GM12873 (cell line): ENCODE measurements around the gene MAGI1.

Experiments used
- TF ChIP-seq, protein P1 (sequence below): IDR thresholded peaks from 2 replicates; pipeline ENCODE4 v1.5.1; 2012; ENCODE audit warnings: low read depth, mild to moderate bottlenecking, moderate library complexity, low read length, control low read depth; ENCODE audit not compliant: insufficient read depth; ENCODE audit errors: missing control alignments

The MAGI1 gene

GRCh38 chr3:65400899-65401298 is 637.8 kb downstream of the MAGI1 start:
- TF ChIP-seq, protein P1, sequence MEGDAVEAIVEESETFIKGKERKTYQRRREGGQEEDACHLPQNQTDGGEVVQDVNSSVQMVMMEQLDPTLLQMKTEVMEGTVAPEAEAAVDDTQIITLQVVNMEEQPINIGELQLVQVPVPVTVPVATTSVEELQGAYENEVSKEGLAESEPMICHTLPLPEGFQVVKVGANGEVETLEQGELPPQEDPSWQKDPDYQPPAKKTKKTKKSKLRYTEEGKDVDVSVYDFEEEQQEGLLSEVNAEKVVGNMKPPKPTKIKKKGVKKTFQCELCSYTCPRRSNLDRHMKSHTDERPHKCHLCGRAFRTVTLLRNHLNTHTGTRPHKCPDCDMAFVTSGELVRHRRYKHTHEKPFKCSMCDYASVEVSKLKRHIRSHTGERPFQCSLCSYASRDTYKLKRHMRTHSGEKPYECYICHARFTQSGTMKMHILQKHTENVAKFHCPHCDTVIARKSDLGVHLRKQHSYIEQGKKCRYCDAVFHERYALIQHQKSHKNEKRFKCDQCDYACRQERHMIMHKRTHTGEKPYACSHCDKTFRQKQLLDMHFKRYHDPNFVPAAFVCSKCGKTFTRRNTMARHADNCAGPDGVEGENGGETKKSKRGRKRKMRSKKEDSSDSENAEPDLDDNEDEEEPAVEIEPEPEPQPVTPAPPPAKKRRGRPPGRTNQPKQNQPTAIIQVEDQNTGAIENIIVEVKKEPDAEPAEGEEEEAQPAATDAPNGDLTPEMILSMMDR = no peak

DNA sequence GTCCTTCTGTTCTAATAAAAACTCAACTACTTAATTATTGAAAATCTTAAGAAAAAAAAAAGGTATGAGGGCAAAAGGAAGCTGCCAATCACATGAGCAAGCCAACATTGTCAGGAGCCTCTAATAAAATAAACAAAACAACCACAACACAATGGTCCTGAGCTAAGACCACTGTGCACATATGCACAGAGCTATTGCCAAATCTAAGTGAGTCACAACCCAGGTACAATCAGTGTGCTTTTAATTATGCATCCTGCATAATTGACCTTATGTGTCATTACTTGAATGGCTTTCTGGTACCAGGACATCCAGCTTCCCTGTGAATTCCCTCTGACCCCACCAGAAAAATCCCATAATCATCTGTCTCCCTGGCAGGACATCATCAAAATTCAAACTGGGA is 639.8 kb downstream of the MAGI1 start:
- TF ChIP-seq, protein P1 = no peak

DNA sequence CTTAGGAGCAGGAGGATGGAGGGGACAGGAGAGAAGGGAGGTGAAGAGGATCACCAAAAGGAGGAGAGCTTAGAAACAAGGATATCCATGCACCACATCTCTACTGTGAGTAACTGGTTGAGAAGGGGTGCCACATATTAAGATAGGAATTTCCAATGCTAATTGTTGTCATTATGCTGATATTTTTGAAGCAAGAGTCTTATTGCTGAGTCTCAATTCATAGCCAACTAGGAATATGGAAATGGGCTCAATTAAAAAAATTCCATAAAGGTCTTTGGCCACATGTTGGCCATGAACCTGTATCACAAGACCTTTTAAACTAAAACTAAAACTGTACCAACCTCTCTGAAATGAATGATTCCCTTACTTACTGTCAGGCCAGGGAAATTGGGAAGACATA is 642.6 kb downstream of the MAGI1 start:
- TF ChIP-seq, protein P1 = no peak

- TF ChIP-seq, protein P1 = no peak
These were observed 647.6 kb downstream of the MAGI1 start for GRCh38 chr3:65391068-65391467.

GRCh38 chr3:65385805-65386204 is 652.9 kb downstream of the MAGI1 start:
- TF ChIP-seq, protein P1 = no peak

DNA sequence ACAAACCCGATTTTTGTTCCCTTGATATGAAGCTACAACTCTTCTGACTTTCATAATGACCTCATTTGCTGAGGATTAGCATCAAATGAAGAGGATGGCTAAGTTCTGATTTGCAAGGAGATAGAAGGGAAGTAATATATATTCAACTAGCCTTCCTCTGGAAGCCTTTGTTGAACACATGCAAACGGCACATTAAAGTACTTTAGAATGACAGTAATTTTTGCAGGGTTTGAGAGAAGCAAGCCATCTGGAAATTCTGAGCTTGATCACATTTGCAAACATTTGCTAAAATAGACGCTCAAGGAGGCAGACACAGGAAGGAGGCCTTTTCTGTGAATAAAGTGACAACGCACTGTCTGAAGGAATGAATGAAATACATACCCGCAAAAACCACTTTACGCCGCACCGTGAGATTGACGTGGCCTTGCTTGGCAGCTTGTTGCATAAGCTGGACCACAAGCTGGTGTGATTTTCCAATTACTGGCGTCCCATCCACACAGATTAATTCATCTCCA is 657.2 kb downstream of the MAGI1 start:
- TF ChIP-seq, protein P1 = no peak

DNA sequence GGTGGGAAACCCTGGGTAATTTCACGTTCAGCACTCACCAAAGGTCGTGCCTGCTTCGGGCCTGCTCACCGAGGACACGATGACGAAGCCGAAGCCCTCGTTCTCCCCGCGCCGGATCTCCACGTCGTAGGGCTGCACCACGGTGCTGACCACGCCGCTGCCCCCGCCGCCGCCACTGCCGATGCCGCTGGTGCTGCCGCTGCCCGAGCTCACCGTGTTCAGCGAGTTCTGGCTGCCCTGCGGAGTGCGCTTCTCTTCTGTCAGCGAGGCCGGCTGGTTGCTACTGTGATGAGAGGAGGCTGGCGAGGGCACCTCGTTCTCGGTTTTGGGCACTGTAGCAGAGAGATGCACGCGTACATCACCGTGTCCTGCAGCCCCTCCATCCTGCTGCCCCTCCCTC is 659.5 kb downstream of the MAGI1 start:
- TF ChIP-seq, protein P1 = no peak
